Stomach (tissue), 4 donors: ENCODE results near the gene THOC6.

Source experiments
- EP300 ChIP-seq: sonication (generic); formaldehyde crosslinking; IDR thresholded peaks from one replicate; pipeline ENCODE4 v1.6.1; 2017; ENCODE audit warnings: antibody characterized with exemption
- POLR2A ChIP-seq, 4 donors: fragments of 450-650 bp; IDR thresholded peaks; one replicate each; pipeline ENCODE4 v1.6.1; 2016; ENCODE audit warnings: antibody characterized with exemption in 4 of 4, control low read depth in 2 of 4, mild to moderate bottlenecking in 1 of 4, moderate library complexity in 1 of 4
- POLR2AphosphoS5 ChIP-seq, 3 donors: sonication (generic); formaldehyde crosslinking; IDR thresholded peaks; one replicate each; pipeline ENCODE4 v1.6.1; 2016; ENCODE audit warnings: antibody characterized with exemption in 3 of 3
- TF ChIP-seq, protein P1 (sequence below), 7 experiments: fragments of 450-650 bp in 4 of 7; fragments of 200-600 bp in 3 of 7; sonication (generic) in 3 of 7; IDR thresholded peaks; one replicate each; pipeline ENCODE4 v1.5.1; 2016 to 2019; ENCODE audit warnings: antibody characterized with exemption in 7 of 7, control low read depth in 2 of 7, mild to moderate bottlenecking in 1 of 7

DNA sequence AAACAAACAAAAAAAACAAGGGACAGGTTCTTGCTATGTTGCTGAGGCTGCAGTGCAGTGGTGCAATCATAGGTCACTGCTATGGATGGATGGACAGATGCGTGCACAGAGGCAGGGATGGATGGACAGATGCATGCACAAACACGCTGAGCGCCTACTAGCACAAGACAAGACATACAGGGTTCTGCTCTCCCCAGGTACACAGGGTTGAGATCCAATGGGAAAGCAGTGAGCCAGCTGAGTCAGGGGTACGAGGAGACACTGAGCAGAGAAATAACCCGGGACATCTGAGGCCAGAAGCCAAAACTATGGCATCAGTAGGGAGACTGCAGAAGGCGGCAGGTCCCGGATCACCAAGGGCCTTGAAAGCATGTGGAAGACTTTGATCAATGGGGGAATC, 47.8 kb downstream of the THOC6 start:
- no peak for TF ChIP-seq POLR2AphosphoS5 (IDR thresholded peaks at IDR 0.05)
- TF ChIP-seq, protein P1, sequence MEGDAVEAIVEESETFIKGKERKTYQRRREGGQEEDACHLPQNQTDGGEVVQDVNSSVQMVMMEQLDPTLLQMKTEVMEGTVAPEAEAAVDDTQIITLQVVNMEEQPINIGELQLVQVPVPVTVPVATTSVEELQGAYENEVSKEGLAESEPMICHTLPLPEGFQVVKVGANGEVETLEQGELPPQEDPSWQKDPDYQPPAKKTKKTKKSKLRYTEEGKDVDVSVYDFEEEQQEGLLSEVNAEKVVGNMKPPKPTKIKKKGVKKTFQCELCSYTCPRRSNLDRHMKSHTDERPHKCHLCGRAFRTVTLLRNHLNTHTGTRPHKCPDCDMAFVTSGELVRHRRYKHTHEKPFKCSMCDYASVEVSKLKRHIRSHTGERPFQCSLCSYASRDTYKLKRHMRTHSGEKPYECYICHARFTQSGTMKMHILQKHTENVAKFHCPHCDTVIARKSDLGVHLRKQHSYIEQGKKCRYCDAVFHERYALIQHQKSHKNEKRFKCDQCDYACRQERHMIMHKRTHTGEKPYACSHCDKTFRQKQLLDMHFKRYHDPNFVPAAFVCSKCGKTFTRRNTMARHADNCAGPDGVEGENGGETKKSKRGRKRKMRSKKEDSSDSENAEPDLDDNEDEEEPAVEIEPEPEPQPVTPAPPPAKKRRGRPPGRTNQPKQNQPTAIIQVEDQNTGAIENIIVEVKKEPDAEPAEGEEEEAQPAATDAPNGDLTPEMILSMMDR (IDR thresholded peaks at IDR 0.05), result no peak
- no peak for TF ChIP-seq EP300
- TF ChIP-seq POLR2A (IDR thresholded peaks at IDR 0.05), result no peak
